Neutrophil (primary cell): ENCODE measurements around the gene RUVBL2.

Experiments used
- H3K27ac ChIP-seq: fragments of 200-600 bp; sonication (generic); 2 replicates; pipeline ENCODE4 v1.5.1; 2016; ENCODE audit warnings: mild to moderate bottlenecking, moderate library complexity
- H3K27me3 ChIP-seq: fragments of 200-600 bp; sonication (generic); 2 replicates; pipeline ENCODE4 v1.6.0; 2016; ENCODE audit warnings: mild to moderate bottlenecking
- H3K36me3 ChIP-seq: fragments of 200-600 bp; sonication (generic); 2 replicates; pipeline ENCODE4 v1.5.1; 2017
- H3K4me1 ChIP-seq, 2 experiments: fragments of 200-600 bp in 1 of 2; sonication (generic) in 1 of 2; 1 replicate in 1 of 2; 2 replicates in 1 of 2; pipeline versions ENCODE4 v1.5.1 to v1.6.1; 2013 to 2016; ENCODE audit warnings: low read depth in 1 of 2, low read length in 1 of 2, mild to moderate bottlenecking in 1 of 2, moderate library complexity in 1 of 2; ENCODE audit not compliant: control insufficient read depth in 1 of 2, insufficient read depth in 1 of 2
- H3K4me3 ChIP-seq, 2 experiments: fragments of 200-600 bp in 1 of 2; sonication (generic) in 1 of 2; 1 replicate in 1 of 2; 2 replicates in 1 of 2; pipeline ENCODE4 v1.5.1; 2013 to 2016; ENCODE audit warnings: low read depth in 1 of 2, low read length in 1 of 2, mild to moderate bottlenecking in 1 of 2, moderate library complexity in 1 of 2
- H3K9me3 ChIP-seq: fragments of 200-600 bp; sonication (generic); 2 replicates; pipeline ENCODE4 v1.5.1; 2016
- CTCF ChIP-seq: fragments of 200-600 bp; sonication (generic); IDR thresholded peaks from 2 replicates; pipeline ENCODE4 v1.5.1; 2016; ENCODE audit warnings: antibody characterized with exemption

Gene RUVBL2

GRCh38 chr19:49010453-49010852 lies 16.8 kb downstream of the RUVBL2 start:
- H3K9me3 ChIP-seq, result no peaks in the 10 kb centered on the region
- H3K27me3 ChIP-seq, result no peaks in the 10 kb centered on the region
- H3K4me3 ChIP-seq, result no peak overlapping the region
- H3K27ac ChIP-seq, result no peak overlapping the region
- H3K4me1 ChIP-seq, result no peaks in the 10 kb centered on the region
- H3K36me3 ChIP-seq, result peaks cover 78% of the 10 kb centered on the region
- no peak for TF ChIP-seq CTCF

- TF ChIP-seq CTCF, result no peak
- H3K27ac ChIP-seq, result no peak overlapping the region
- H3K27me3 ChIP-seq, result no peaks in the 10 kb centered on the region
- H3K4me1 ChIP-seq, result no peaks in the 10 kb centered on the region
- no peak overlapping the region for H3K4me3 ChIP-seq
- H3K9me3 ChIP-seq, result no peaks in the 10 kb centered on the region
- H3K36me3 ChIP-seq, result peaks cover 78% of the 10 kb centered on the region
Observed at GRCh38 chr19:49011194-49011593, 17.5 kb downstream of the RUVBL2 start.

GRCh38 chr19:49014123-49014869 lies 20.6 kb downstream of the RUVBL2 start:
- no peaks in the 10 kb centered on the region for H3K9me3 ChIP-seq
- peaks cover 23% of the 10 kb centered on the region for H3K27me3 ChIP-seq
- TF ChIP-seq CTCF, result no peak
- peaks cover 62% of the 10 kb centered on the region for H3K36me3 ChIP-seq
- peaks cover 18 to 20% of the 10 kb centered on the region in 2 experiments for H3K4me1 ChIP-seq
- H3K4me3 ChIP-seq, result no peak overlapping the region
- no peak overlapping the region for H3K27ac ChIP-seq

- peaks cover 23% of the 10 kb centered on the region in 2 experiments for H3K4me1 ChIP-seq
- peaks cover 56% of the 10 kb centered on the region for H3K36me3 ChIP-seq
- no peaks in the 10 kb centered on the region for H3K9me3 ChIP-seq
- no peak overlapping the region for H3K27ac ChIP-seq
- peaks cover 29% of the 10 kb centered on the region for H3K27me3 ChIP-seq
- no peak overlapping the region for H3K4me3 ChIP-seq
- TF ChIP-seq CTCF, result no peak
Observed at GRCh38 chr19:49014870-49015255, 21.2 kb downstream of the RUVBL2 start.

GRCh38 chr19:49016067-49016839 lies 22.6 kb downstream of the RUVBL2 start:
- no peak for TF ChIP-seq CTCF

More at GRCh38 chr19:49016067-49016839, 22.6 kb downstream of the RUVBL2 start:
- H3K4me1 ChIP-seq, result peaks cover 23% of the 10 kb centered on the region in 2 experiments
- H3K27ac ChIP-seq, result no peak overlapping the region
- H3K36me3 ChIP-seq, result peaks cover 42% of the 10 kb centered on the region
- H3K4me3 ChIP-seq, result no peak overlapping the region
- H3K9me3 ChIP-seq, result no peaks in the 10 kb centered on the region
- peaks cover 43% of the 10 kb centered on the region for H3K27me3 ChIP-seq
